GM12878 (cell line): ENCODE results near the gene TTLL8. TPM values are rescaled to one million over a fixed set of nuclear protein-coding genes. Genes with fewer than 3 reads are reported as not detected.
A peak's percentile ranks its signal among the peaks of the same experiment; 100 is the strongest.

Experiments used
- BHLHE40 ChIP-seq, 2 experiments: fragments of 450-650 bp in 1 of 2; IDR thresholded peaks; 2 replicates each; pipeline ENCODE4 v1.6.1; 2011 to 2017; ENCODE audit warnings: low read depth in 2 of 2, borderline replicate concordance in 1 of 2, improper control_type of control experiment in 1 of 2, low read length in 1 of 2, mild to moderate bottlenecking in 1 of 2
- DPF2 ChIP-seq: fragments of 450-650 bp; IDR thresholded peaks from 2 replicates; pipeline ENCODE4 v1.6.1; 2017; ENCODE audit warnings: mild to moderate bottlenecking
- HDGF ChIP-seq: fragments of 450-650 bp; IDR thresholded peaks from 2 replicates; pipeline ENCODE4 v1.6.1; 2016; ENCODE audit warnings: antibody characterized with exemption
- IKZF1 ChIP-seq: fragments of 450-650 bp; conservative IDR thresholded peaks from 2 replicates; pipeline ENCODE4 v1.6.1; 2017; ENCODE audit warnings: antibody characterized with exemption, mild to moderate bottlenecking
- MAX ChIP-seq: IDR thresholded peaks from 2 replicates; pipeline ENCODE4 v1.6.1; 2012; ENCODE audit warnings: low read depth, low read length, improper control_type of control experiment
- NFXL1 ChIP-seq: fragments of 450-650 bp; IDR thresholded peaks from 2 replicates; pipeline ENCODE4 v1.6.1; 2017; ENCODE audit warnings: antibody characterized with exemption, mild to moderate bottlenecking, borderline replicate concordance
- NRF1 ChIP-seq: conservative IDR thresholded peaks from 2 replicates; pipeline ENCODE4 v1.6.1; 2011; ENCODE audit warnings: mild to moderate bottlenecking, low read depth, low read length, improper control_type of control experiment
- SRF ChIP-seq, 2 experiments: IDR thresholded peaks; 2 replicates each; pipeline ENCODE4 v1.6.1; 2011; ENCODE audit warnings: low read depth in 2 of 2, low read length in 2 of 2, mild to moderate bottlenecking in 1 of 2, moderate library complexity in 1 of 2
- TBL1XR1 ChIP-seq: IDR thresholded peaks from 2 replicates; pipeline ENCODE4 v1.6.1; 2012; ENCODE audit warnings: low read depth, low read length, improper control_type of control experiment
- polyA plus RNA-seq, 11 experiments: library from polyadenylated mRNA; depleted of rRNA in 4 of 11; unstranded in 6 of 11; stranded (reverse) in 5 of 11; fragments of >200 nt; fragmentation: Nextera tagmentation in 4 of 11; fragmentation: Illumina TruSeq in 1 of 11; extraction: Ambion mirVana in 4 of 11; extraction: Trizol in 1 of 11; gene quantifications; 1 replicate in 1 of 11; 2 replicates in 10 of 11; pipeline versions ENCODE4 v1.2.1 to v1.2.3, GENCODE V29; 2011 to 2016; ENCODE audit warnings: inconsistent platforms in 2 of 11, missing spikeins in 2 of 11, low read depth in 1 of 11
- total RNA-seq, 4 experiments: library from RNA; depleted of rRNA in 3 of 4; stranded (reverse); fragments of >200 nt in 3 of 4; fragmentation: Illumina TruSeq in 1 of 4; extraction: Trizol in 1 of 4; gene quantifications; 2 replicates each; pipeline versions ENCODE4 v1.2.1 to v1.2.3, GENCODE V29; 2013 to 2021

The TTLL8 gene
- total and polyA plus RNA-seq, 10 of the 15 experiments (the other 5 are each of a cell fraction or from before 2014, with no cell fraction given): not detected

DNA sequence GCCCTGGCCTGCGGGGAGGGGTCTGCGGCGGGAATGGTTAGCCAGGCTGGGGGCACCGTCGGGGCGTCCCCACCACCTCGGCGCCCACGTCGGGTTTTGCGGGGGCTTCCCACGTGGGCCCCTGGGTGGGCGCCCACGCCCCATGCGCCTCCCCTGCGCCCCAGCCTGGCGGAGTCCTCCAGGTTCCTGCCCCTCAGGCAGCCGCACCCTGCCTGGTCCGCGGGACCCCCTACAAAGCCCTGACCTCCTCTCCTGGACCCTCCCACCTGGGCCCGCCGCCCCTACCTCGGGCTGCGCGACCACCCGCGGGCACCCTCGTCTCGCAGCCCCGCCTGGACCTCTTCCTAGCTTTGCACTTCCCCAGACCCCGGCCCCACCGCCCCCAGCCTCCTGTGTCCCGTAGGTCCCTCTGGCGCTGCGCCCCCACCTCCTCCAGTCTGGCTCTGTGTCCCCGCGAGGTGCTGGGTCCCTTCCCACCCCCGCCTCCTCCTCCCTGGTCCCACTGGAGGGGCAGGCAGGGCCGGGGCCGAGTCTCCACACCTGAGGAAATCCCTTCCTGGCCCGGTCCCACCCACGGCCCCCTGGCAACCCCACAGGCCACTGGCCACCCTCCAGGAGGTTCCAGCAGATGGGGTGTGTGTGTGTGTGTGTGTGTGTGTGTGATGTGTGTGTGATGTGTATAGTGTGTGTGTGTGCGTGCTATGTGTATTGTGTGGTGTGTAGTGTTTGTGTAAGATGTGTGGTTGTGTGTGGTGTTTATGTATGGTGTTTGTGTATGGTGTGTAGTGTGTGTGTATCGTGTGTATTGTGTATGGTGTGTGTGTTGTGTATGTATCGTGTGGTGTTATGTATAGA is 85.7 kb downstream of the TTLL8 start (continued):
- TF ChIP-seq SRF (IDR thresholded peaks at IDR 0.05; ENCODE audit: low read depth in 2 of 2, low read length in 2 of 2): no peak
- TF ChIP-seq DPF2: 0 out of 2 replicates have a peak, but pooled peaks have one; percentile 46
- peak; percentile 98 for TF ChIP-seq HDGF
- TF ChIP-seq IKZF1: peak; percentile 27; the same call in 1 of the 2 replicates
- no peak for TF ChIP-seq NRF1
- no peak for TF ChIP-seq MAX
- no peak for TF ChIP-seq TBL1XR1
- TF ChIP-seq BHLHE40 (IDR thresholded peaks at IDR 0.05; ENCODE audit: borderline replicate concordance in 1 of 2, low read depth in 2 of 2, low read length in 1 of 2): 0 out of 4 replicates have a peak, but pooled peaks of 1 of the 2 experiments have one; percentile 4
- TF ChIP-seq NFXL1: no peak
